Stimulated activated CD4-positive, alpha-beta T cell treated with anti-CD3 and anti-CD28 coated beads, Interleukin-4, amount 100 ng/mL, for 1 hour (primary cell): Measurements from ENCODE around the gene PXN.
"Not testable (repeated sequence)": the region's sequence is repeated elsewhere in the genome, so short reads cannot be mapped to it uniquely, and the experiment has no call there.

ENCODE experiments used
- DNase-seq: peaks from one replicate; pipeline ENCODE4 v3.0.0-alpha.2; 2020

The PXN gene

DNA sequence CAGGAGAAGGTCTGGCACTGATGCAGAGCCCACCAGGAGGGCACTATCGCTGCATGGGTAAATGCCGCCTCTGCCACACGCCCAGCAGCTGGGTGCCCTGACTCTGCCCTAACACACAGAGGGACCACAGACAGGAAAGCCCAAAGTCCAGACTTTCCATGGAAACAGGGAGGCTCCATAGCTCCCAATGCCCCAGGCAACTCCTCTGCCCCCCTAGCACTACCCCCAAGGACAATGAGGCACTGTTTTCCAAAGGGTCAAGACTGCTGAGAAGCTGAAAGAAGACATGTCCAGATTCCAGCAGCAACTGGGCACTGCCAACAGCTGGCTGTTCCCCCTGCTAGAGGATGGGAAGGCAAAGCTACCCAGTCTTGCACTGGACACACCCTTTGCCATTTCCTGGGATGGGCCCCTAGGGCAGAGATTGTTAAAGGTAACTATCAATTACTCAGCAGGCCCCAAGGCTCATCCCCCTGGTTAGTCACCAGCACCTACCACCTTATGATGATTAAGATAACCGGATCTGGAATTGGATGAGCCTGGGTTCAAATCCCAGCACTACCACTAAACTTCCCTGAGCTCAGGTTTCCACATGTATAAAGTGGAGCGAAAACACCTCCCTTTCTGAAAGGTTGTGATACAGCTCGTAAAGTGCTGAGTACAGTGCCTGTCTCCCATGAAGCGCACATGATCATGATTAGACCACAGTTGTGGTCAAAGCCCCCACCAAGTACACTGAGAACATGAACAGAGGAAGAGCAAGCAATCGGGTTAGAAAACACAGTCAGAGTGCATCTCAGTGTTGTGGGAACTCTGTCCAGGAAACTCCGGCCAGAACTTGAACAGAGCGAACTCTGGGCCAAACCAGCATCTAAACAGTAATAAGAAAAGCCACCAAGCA lies 3.3 kb downstream of the PXN start:
- no peak for DNase-seq

DNA sequence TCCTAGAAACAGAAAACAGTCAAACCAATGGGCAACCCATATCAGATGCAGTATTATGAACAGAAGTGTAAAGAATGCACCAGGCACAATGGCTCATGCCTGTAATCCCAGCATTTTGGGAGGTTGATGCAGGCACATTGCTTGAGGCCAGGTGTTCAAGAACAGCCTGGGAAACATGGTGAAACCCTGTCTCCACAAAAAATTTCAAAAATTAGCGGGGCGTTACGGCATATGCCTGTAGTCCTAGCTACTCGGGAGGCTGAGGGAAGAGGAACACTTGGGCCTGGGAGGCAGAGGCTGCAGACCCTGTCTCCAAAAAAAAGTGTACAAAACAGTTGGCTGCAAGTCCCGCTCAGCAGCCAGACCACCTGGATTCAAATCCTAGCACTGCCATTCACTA lies 4.9 kb downstream of the PXN start:
- no peak for DNase-seq

DNA sequence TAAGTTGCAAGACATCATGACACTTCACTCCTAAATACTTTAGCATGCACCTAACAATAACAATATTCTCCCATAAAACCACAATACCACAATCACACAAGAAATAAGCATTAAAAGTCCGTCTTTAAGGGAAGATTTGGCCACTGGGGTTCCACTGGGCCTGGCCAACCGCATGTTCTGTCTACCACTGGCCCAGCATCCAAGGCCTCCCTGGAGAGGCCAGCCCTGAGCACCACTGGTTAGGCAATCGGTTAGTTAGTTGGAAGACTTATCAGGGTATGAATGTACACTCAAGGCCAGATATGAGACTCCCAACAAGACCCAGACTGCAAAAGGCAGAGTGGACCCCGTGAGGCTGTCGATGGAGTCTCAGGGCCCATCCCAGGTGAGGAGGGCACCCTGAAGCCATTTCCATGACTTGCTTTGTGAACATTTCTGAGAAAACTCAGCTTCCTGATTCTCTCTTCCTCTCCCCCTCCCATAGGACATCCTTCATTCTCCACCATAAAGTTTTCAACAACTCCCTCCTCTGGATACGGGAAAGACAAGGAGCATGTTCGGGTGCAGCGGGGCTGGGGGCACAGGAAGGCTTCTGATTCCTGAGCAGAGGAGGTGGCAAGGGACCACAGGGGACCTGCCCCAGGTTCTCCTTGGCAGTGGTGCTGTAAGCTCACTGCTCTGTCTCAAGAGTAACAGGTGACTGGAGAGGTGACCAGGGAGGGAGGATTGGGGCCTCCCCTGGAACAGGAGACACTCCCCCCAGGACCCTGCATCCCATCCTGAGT lies 5.9 kb downstream of the PXN start:
- no peak for DNase-seq

DNA sequence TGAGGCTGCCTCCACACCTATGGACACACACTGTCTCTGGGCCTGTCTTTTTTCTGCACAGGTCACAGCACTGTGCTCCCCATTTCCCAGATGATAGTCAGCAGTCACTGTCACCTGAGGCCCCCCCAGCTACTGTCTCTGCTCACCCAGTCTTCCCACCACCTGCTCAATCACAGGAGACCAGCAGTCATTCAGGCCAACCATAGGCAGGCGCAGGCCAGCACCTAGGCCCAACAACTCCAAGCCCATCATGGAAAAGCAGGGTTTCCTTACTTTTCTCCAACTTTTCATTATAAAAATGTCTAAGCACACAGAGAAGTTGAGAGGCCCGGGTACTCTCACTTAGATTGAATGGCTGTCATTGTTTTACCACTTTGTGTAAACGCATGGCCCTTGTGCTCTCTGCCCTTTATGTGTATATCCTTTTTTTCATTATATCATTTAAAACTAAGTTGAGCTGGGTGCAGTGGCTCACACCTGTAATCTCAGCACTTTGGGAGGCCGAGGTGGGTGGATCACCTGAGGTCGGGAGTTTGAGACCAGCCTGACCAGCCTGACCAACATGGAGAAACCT lies 7.1 kb downstream of the PXN start:
- no peak for DNase-seq

DNA sequence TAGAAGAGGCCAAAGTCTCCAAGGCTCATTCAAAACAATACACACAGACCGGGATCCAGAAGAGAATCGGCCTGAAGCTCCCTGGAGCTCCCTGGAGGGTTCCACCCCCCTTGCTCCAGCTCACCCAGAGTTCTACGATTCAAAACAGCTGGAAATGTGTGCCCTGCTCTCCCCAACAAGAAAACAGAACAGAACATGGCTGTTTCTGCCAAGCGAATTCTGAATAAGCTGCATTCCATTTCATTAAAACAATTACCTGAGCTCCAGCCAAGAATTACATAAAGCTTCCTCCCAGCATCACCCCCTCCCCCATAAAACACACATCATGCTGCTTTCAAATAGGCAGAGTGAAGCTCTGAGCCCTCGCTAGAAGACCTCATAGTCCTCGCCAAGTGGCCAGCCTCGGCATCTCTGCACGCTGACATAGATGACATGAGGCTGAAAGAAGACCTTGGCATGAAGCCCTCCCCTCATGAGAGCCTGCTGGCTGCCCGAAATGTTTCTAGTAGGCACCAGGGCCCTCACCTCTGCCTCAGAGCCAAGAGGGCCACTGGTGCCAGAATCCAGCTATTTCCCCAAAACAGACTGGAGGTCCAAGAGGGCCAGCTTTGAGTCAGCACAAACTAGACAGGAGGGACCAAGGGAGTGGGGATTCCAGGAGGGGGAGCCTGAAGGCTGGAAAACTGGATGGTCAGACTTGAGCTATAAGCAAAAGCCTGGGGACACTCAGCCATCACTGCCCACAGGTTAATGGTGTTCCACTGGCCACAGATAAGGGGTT lies 8.3 kb downstream of the PXN start:
- no peak for DNase-seq

DNA sequence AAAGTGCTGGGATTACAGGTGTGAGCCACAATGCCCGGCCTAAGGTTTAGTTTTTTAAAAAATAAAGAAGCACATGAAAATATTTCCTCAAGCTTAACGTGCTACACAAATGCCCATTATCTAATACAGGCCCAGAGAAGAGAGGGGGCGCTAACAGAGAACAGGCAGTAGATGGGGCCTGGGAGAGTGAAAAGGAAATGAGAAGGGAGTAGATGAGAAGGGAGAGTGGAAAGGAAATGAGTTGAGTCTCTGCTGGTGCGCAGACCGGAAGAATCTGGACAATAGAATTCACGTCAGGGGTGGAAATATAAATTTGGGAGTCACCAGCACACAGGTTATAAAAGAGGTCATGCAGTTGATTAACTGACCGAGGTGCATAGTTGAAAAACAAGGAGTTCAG lies 10.7 kb downstream of the PXN start:
- no peak for DNase-seq

DNA sequence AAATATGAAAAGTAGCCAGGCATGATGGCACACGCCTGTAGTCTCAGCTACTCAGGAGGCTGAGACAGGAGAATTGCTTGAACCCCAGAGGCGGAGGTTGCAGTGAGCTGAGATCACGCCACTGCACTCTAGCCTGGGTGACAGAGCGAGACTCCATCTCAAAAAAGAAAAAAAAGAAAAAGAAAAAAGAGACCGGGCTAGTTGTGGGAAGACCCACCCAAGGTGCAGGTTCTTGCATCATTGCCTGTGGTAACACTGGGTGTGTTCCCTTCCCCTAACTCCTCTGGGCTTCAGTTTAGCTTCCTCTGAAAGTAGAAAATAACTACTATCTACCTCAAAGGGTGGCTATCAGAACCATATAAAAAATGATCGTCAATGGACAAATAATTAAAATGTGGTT lies 12.2 kb downstream of the PXN start:
- DNase-seq, result not testable (repeated sequence)

DNA sequence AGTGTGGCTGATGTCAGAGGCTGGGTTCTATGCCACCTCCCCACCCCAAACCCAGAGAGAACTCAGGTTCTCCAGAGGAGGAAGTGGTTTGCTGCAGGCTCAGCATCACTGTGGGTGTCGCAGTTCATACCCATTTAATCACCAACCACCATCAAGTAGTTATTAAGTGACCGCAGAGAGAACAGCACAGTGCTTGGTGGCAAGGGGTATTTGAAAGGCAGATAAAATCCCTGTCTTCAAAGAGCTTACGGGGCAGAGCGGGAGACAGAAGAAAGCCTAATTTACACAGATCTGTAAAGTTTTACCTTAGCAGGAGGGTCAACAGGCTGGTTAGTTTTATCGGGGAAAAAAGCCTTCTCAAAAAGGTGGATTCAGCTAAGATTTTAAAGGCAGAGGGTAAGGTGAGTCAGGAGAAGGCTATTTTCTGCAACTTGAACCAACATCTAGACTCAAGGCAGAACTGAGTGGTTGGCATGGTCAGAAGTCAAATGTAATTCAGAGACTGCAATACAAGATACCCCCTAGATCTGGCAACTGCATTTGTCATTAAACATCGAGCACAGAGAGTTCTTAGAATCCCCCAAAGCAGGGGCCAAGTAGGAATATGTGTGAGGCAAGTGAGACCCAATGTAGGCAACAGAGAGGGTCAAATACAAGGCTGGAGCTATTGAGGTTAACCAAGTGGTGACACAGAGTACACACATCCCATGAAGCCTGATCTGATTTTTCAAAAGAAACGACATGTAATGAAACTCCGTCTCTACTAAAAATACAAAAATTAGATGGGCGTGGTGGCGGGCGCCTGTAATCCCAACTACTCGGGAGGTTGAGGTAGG lies 13.2 kb downstream of the PXN start:
- DNase-seq, result peak; percentile 50

DNA sequence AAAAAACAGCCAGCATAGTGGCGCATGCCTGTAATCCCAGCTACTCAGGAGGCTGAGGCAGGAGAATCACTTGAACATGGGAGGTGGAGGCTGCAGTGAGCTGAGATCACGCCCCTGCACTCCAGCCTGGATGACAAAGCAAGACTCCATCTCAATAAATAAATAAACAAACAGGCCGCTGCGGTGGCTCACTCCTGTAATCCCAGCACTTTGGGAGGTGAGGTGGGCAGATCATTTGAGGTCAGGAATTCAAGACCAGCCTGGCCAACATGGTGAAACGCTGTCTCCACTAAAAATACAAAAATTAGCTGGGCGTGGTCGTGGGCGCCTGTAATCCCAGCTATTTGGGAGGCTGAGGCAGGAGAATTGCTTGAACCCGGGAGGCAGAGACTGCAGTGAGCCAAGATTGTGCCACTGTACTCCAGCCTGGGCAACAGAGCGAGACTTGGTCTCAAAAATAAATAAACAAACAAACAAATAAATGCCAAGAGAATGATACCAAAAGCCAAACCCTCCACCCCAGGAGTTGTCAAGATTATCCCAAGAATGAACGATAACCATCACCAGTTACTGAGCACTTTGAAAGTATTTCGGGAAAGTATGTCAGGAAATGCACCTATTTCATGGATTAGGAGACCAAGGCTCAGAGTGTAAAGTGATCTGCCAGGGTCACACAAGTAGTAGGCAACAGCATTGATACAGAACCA lies 14.0 kb downstream of the PXN start:
- DNase-seq, result not testable (repeated sequence)

DNA sequence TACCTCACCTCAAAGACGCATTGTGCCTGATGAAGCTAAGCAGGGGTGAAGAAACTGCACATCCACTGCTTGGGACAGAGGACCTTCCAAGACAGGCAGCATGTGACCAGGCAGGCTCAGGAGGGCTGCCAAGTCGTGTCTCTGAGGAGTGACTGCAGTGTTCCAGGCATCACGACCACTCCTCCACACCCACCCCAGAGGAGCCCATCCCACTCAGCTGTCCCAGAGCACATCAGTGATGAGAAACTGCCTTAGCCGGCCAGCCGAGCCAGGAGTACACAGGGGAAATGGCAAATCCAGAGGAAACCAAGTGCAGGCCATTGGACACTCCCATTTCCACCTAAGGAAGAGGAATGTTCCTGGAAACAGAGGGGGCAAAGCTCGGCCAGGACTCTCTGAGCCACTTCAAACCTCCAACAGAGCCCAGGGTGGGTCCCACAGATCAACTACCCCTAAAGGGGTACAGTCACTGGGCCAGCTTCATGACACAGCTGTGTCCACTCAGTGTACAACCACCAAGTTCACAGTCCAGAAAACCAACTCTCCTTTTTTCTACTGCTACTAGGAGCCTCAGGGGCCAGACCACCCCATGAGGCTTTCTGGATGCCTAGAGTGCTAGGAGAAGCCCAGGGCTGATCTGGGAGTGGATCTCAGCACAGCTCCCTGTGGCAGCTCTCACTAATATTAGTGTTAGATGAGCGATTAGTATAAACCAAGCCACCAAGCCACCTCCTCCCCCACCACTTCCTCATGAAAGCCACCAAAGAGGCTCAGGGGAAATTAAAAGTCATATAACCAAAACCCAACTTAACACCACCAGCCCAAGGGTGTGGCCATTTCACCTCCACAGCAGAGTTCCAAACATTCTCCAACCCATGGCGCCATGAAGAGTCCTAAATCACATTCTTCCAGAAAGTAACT lies 15.4 kb downstream of the PXN start:
- no peak for DNase-seq

DNA sequence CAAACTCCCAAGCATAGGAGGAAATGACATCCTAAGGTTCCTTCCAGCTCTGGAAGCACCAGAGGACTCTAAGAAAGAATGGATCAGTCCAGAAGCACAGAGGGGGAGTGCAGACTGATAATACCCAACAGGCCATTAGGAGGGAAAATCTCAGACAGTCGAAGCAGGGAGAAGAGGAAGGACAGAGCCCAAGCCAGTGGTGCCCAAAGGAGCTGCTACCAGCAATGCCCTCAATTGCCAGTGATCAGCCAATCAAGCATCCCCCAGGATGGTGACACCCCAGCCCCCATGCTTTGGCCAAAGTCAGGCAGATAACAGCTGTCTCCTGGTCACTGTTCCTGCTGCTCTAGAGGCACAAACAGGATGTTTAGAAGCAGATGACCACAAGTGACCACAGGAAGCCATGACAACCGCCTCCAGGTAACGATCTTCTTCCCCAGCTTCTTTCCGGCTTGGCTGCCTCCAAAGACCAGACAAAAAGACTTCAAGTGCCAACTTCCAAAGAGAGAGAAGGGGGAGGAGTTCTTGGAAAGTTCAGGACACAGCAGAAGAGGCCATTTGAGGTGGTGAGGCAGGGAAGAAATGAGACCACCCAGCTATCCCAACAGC lies 16.2 kb downstream of the PXN start:
- no peak for DNase-seq

DNA sequence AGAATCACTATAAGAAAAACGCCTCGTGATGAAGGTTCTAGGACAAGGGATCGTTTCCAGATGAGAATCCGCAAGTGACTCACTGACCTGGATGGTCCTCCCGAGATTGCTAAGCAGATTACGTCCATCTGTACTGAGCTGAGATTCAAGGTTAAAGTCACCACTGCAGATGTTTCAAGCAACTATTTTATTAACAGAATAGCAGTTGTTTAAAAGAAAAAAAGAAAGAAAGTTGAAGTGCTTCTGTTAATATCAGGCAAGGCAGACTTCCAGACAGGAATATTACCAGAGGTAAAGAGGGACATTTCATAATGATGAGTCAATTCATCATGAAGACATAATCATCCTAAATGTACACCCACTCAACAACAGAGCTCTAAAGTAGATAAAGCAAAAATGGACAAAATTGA lies 17.9 kb downstream of the PXN start:
- no peak for DNase-seq

DNA sequence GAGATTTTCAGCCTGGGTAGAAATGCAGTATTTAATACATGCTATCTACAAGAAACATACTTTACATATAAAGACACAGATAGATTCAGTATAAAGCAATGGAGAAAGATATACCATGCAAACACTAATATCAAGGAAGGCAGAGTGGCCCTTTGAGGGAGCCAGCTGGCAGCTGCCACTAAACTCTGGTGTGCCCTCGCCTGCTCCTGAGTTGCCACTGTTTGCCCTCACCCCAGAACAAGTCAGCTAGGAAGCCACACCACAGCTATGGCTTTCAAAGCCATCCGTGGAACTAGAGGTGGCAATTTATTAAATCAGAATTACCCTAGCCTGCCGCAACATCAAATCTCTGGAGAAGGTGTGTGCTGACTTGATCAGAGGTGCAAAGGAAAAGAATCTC lies 18.3 kb downstream of the PXN start:
- no peak for DNase-seq

DNA sequence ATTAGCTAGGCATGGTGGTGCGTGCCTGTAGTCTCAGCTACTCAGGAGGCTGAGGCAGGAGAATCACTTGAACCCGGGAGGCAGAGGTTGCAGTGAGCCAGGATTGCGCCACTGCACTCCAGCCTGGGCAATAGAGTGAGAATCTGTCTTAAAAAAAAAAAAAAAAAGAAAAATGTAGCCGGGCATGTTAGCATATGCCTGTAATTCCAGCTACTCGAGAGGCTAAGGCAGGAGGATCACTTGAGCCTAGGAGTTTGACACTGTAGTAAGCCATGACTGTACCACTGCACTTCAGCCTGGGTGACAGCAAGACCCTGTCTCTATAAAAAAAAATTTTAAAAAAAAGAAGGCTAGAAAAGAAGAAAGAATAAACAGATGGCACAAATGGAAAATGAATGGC lies 18.8 kb downstream of the PXN start:
- not testable (repeated sequence) for DNase-seq

DNA sequence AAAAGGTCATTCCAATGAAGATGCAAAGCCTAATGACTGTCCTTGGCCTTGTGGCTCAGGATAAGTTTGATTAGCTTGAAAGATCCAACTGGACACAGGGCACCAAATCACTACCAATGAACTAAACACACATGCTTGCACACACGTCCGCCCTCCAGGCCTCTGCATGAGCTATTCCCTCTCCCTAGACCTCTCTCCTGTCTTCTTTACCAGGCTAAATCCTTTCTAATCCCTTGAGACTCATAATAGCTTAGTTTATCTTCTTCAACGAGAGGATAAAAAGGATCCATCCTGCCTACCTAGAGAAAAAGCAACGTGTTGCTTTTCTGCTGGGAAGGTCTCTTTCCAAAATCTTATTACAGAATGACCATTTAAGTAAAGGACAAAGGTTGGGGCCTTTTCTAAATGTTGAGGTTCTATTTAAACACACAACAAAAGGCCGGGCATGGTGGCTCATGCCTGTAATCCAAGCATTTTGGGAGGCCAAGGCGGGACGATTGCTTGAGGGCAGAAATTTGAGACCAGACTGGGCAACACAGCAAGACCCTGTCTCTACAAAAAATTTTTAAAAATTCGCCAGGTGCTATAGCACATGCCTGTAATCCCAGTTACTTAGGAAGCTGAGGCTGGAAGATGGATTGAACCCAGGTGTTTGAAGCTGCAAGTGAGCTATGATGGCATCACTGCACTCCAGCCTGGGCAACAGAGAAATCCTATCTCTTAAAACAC lies 22.4 kb downstream of the PXN start:
- no peak for DNase-seq

DNA sequence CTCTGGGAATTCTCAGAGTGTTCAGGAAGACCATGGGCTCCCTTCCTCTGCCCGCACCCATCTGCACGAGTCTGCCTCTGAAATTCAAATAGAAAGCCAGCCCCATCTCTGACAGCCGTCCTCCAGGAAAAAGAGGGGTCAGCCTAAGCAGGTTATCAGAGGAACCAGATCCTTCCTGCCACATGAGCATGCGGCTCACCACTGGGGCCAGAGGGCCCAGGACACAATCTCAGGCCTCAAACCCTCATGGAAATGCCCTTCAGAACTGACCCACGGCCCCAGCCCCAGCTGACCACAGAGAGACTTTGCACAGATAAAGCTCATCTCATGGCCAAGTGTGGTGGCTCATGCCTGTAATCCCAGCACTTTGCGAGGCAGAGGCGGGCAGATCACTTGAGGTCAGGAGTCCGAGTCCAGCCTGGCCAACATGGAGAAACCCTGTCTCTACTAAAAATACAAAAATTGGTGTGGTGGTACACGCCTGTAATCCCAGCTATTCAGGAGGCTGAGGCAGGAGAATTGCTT lies 23.2 kb downstream of the PXN start:
- DNase-seq, result no peak

DNA sequence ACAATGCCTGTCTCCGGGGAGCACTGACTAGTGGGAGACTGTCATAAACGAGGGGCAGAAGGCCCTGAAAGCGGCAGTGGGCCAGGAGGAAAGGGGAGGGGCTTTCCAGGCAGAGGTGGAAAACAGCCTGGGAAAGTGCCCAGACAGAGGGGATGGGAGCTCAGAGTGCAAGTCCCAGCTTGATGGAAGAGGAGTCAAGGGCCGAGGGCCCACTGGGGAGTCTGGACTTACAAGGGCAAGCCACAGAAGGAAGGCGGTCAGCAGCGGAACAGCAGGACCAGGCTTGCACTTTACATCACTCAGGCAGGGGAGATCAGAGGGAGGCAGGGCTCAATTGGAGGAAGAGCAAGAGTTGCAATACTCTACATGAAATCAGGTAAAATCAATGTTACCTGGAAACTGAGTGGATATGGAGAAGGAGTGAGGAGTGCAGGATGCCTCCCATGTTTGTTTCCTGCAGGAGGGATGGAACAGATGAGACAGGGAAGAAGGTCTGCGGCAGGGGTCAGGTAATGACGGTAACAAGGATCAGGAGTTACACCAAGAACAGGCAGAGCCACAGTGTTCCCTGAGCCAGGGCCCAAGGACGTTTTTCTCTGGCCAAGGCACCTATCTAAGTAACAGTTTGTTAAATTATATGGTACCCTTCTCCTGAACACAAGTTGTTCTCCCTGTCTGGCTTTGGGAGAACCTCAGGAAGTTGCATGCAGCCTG lies 23.8 kb downstream of the PXN start:
- DNase-seq, result no peak

DNA sequence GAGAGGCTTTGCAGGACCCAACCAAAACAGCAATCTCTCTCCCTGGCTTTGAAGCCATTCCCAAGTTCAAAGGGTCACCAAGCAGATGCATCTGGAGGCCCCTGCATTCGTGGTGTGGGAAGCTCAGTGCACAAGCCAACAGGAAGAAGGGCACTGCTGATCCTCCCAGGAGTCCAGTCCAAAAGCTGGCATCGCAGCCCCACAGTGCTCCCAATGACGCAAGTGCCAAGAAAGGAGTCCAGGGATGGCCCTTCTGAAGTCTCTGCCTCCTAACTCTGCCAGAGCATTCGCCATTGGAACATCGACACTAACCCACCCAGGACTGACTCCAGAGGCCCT lies 25.1 kb downstream of the PXN start:
- no peak for DNase-seq
